Neural cell (in vitro differentiated cells): ENCODE results near the gene FER1L5. TPM values are rescaled to one million over a fixed set of nuclear protein-coding genes. Genes with fewer than 3 reads are reported as not detected.

Experiments
- H2AFZ ChIP-seq: fragments of 200-600, 300-800 bp; sonication (generic), shearing (Covaris generic); 2 replicates; pipeline ENCODE4 v1.6.0; 2014; ENCODE audit warnings: low read depth, mild to moderate bottlenecking, antibody characterized with exemption, low read length, moderate library complexity
- H3F3A ChIP-seq: fragments of 200-600 bp; shearing (Covaris generic); 2 replicates; pipeline ENCODE4 v1.6.1; 2016; ENCODE audit warnings: mild to moderate bottlenecking, moderate library complexity, mixed read lengths, antibody characterized with exemption, low read length; ENCODE audit not compliant: insufficient read depth, poor library complexity, severe bottlenecking
- H3K27ac ChIP-seq: fragments of 200-600, 300-800 bp; sonication (generic), shearing (Covaris generic); 2 replicates; pipeline ENCODE4 v1.5.1; 2014; ENCODE audit warnings: mild to moderate bottlenecking, low read length, moderate library complexity
- H3K27me3 ChIP-seq: fragments of 300-800, 200-600 bp; sonication (generic), shearing (Covaris generic); 2 replicates; pipeline ENCODE4 v1.6.0; 2014; ENCODE audit warnings: mild to moderate bottlenecking, low read depth, low read length, moderate library complexity; ENCODE audit not compliant: insufficient read depth
- H3K36me3 ChIP-seq: fragments of 300-800, 200-600 bp; sonication (generic), shearing (Covaris generic); 2 replicates; pipeline ENCODE4 v1.5.1; 2014; ENCODE audit warnings: mild to moderate bottlenecking, antibody characterized with exemption, low read length, moderate library complexity; ENCODE audit not compliant: insufficient read depth
- H3K4me2 ChIP-seq: fragments of 300-800, 200-600 bp; sonication (generic), shearing (Covaris generic); 2 replicates; pipeline ENCODE4 v1.6.0; 2014; ENCODE audit warnings: mild to moderate bottlenecking, low read length
- H3K4me3 ChIP-seq: fragments of 300-800, 200-600 bp; sonication (generic), shearing (Covaris generic); 2 replicates; pipeline ENCODE4 v1.5.1; 2014; ENCODE audit warnings: mild to moderate bottlenecking, low read length, moderate library complexity
- H3K79me2 ChIP-seq: fragments of 200-600 bp; shearing (Covaris generic); replicated peaks from 2 replicates; pipeline ENCODE4 v1.6.0; 2014; ENCODE audit warnings: mild to moderate bottlenecking, low read length, moderate library complexity; ENCODE audit not compliant: insufficient read depth
- H3K9ac ChIP-seq: fragments of 300-800, 200-600 bp; sonication (generic), shearing (Covaris generic); 2 replicates; pipeline ENCODE4 v1.6.1; 2016; ENCODE audit warnings: mild to moderate bottlenecking, low read length, mixed read lengths
- H3K9me2 ChIP-seq: fragments of 200-600 bp; shearing (Covaris generic); 2 replicates; pipeline ENCODE4 v1.6.1; 2016; ENCODE audit warnings: mild to moderate bottlenecking, low read length, mixed read lengths; ENCODE audit not compliant: insufficient read depth
- H3K9me3 ChIP-seq: fragments of 200-600, 300-800 bp; sonication (generic), shearing (Covaris generic); 2 replicates; pipeline ENCODE4 v1.6.1; 2016; ENCODE audit warnings: mild to moderate bottlenecking, mixed run types, low read length, moderate library complexity, mixed read lengths
- H4K20me1 ChIP-seq: fragments of 200-600 bp; shearing (Covaris generic); 2 replicates; pipeline ENCODE4 v1.6.1; 2016; ENCODE audit warnings: mild to moderate bottlenecking, mixed run types; ENCODE audit not compliant: insufficient read depth
- EP300 ChIP-seq: fragments of 450-650 bp; conservative IDR thresholded peaks from 2 replicates; pipeline ENCODE4 v1.6.1; 2014; ENCODE audit warnings: antibody characterized with exemption, mild to moderate bottlenecking, moderate library complexity; ENCODE audit not compliant: poor library complexity, severe bottlenecking
- EZH2 ChIP-seq: fragments of 200-600, 300-800 bp; shearing (Covaris generic), sonication (generic); IDR thresholded peaks from 2 replicates; pipeline ENCODE4 v1.6.1; 2014; ENCODE audit warnings: antibody characterized with exemption, low read length, borderline replicate concordance, mild to moderate bottlenecking; ENCODE audit not compliant: insufficient read depth, poor library complexity, severe bottlenecking
- MXI1 ChIP-seq: fragments of 450-650 bp; conservative IDR thresholded peaks from 2 replicates; pipeline ENCODE4 v1.6.1; 2014; ENCODE audit warnings: antibody characterized with exemption, mild to moderate bottlenecking; ENCODE audit not compliant: poor library complexity, severe bottlenecking
- POLR2AphosphoS5 ChIP-seq: IDR thresholded peaks from 2 replicates; pipeline ENCODE4 v1.6.1; 2012
- RAD21 ChIP-seq: fragments of 450-650 bp; conservative IDR thresholded peaks from 2 replicates; pipeline ENCODE4 v1.6.1; 2014; ENCODE audit warnings: antibody characterized with exemption, mild to moderate bottlenecking, moderate library complexity
- SMC3 ChIP-seq: fragments of 450-650 bp; conservative IDR thresholded peaks from 2 replicates; pipeline ENCODE4 v1.6.1; 2014; ENCODE audit warnings: antibody characterized with exemption, mild to moderate bottlenecking, moderate library complexity; ENCODE audit not compliant: poor library complexity
- TAF1 ChIP-seq: IDR thresholded peaks from 2 replicates; pipeline ENCODE4 v1.6.1; 2012; ENCODE audit warnings: low read depth
- polyA plus RNA-seq: library from polyadenylated mRNA; depleted of rRNA; stranded (reverse); fragments of >200 nt; gene quantifications from 2 replicates; pipeline ENCODE4 v1.2.3, GENCODE V29; 2014
- TF ChIP-seq, protein P1 (sequence below): IDR thresholded peaks from 2 replicates; pipeline ENCODE4 v1.6.1; 2012; ENCODE audit warnings: borderline replicate concordance
- TF ChIP-seq, protein P2 (sequence below): fragments of 450-650 bp; IDR thresholded peaks from 2 replicates; pipeline ENCODE4 v1.5.1; 2014; ENCODE audit warnings: antibody characterized with exemption, mild to moderate bottlenecking, moderate library complexity; ENCODE audit not compliant: poor library complexity, severe bottlenecking

FER1L5 gene
- polyA plus RNA-seq, 1 donor from 2014 or later: 0.28 TPM

DNA sequence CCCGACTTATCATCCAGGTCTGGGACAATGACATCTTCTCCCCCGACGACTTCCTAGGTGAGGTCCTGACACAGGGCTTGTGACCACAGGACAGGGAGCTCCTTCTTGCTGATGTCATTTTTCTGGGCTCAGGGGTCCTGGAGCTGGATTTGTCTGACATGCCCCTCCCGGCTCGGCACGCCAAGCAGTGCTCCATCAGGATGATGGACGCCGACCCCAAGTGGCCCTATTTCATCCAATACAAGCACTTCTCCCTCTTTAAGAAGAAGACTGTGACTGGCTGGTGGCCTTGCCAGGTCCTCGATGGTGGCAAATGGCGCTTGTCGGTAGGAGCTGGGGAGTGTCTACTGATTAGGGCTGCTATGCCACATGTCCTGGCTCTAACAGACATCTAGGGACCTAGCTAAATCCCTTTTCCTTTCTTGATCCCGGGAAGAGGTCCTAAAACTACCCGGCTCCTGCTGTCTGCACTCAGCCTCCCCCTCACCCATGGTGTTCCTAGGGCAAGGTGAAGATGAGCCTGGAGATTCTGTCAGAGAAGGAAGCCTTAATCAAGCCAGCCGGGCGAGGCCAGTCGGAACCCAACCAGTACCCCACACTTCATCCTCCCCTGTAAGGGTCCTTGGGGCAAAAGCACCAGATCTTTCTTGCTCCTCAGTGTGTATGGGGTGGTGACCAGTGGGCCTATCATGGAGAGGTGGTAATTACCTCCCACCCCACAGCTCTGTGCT lies 60.6 kb downstream of the FER1L5 start:
- Histone ChIP-seq H3K4me2 (no peak overlapping the region), H3K36me3 (peaks cover 9% of the 10 kb centered on the region), H3K27me3 (no peaks in the 10 kb centered on the region), H3F3A (no peaks in the 10 kb centered on the region), H2AFZ (no peak overlapping the region), H3K9me3 (no peaks in the 10 kb centered on the region), H4K20me1 (no peaks in the 10 kb centered on the region), H3K9ac (no peak overlapping the region), H3K79me2 (no peaks in the 10 kb centered on the region), H3K27ac (no peak overlapping the region), H3K4me3 (no peak overlapping the region), H3K9me2 (no peaks in the 10 kb centered on the region)
- TF ChIP-seq SMC3 (no peak), POLR2AphosphoS5 (no peak), MXI1 (no peak), RAD21 (no peak), TAF1 (no peak), EP300 (no peak), EZH2 (no peak)
- TF ChIP-seq, protein P1, sequence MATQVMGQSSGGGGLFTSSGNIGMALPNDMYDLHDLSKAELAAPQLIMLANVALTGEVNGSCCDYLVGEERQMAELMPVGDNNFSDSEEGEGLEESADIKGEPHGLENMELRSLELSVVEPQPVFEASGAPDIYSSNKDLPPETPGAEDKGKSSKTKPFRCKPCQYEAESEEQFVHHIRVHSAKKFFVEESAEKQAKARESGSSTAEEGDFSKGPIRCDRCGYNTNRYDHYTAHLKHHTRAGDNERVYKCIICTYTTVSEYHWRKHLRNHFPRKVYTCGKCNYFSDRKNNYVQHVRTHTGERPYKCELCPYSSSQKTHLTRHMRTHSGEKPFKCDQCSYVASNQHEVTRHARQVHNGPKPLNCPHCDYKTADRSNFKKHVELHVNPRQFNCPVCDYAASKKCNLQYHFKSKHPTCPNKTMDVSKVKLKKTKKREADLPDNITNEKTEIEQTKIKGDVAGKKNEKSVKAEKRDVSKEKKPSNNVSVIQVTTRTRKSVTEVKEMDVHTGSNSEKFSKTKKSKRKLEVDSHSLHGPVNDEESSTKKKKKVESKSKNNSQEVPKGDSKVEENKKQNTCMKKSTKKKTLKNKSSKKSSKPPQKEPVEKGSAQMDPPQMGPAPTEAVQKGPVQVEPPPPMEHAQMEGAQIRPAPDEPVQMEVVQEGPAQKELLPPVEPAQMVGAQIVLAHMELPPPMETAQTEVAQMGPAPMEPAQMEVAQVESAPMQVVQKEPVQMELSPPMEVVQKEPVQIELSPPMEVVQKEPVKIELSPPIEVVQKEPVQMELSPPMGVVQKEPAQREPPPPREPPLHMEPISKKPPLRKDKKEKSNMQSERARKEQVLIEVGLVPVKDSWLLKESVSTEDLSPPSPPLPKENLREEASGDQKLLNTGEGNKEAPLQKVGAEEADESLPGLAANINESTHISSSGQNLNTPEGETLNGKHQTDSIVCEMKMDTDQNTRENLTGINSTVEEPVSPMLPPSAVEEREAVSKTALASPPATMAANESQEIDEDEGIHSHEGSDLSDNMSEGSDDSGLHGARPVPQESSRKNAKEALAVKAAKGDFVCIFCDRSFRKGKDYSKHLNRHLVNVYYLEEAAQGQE: no peak
- TF ChIP-seq, protein P2, sequence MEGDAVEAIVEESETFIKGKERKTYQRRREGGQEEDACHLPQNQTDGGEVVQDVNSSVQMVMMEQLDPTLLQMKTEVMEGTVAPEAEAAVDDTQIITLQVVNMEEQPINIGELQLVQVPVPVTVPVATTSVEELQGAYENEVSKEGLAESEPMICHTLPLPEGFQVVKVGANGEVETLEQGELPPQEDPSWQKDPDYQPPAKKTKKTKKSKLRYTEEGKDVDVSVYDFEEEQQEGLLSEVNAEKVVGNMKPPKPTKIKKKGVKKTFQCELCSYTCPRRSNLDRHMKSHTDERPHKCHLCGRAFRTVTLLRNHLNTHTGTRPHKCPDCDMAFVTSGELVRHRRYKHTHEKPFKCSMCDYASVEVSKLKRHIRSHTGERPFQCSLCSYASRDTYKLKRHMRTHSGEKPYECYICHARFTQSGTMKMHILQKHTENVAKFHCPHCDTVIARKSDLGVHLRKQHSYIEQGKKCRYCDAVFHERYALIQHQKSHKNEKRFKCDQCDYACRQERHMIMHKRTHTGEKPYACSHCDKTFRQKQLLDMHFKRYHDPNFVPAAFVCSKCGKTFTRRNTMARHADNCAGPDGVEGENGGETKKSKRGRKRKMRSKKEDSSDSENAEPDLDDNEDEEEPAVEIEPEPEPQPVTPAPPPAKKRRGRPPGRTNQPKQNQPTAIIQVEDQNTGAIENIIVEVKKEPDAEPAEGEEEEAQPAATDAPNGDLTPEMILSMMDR: no peak

DNA sequence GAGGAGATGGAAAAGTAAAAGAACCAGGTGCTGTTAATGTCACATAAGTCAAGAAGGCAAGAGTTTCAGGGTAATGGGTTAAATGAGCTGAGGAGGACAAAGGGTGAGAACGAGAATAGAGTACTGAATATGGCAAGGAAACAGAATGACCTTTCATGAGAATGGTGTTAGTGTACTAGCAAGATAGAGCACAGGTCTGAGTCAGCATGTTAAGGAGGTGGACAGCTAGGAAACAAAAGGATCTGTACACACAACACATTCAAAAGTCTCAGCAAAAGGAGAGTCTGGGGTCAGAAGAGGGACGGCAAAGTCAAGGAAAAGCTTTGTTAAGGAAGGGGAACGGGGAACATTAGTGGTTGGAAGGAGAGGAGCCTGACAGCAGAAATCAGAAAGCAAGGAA lies 68.4 kb downstream of the FER1L5 start:
- H2AFZ ChIP-seq: no peak overlapping the region
- H4K20me1 ChIP-seq: no peaks in the 10 kb centered on the region
- H3K79me2 ChIP-seq: no peaks in the 10 kb centered on the region
- H3K27me3 ChIP-seq: no peaks in the 10 kb centered on the region
- H3K27ac ChIP-seq: no peak overlapping the region
- no peak overlapping the region for H3K4me2 ChIP-seq
- H3K9ac ChIP-seq: no peak overlapping the region
- peaks cover 26% of the 10 kb centered on the region for H3K36me3 ChIP-seq
- H3K9me2 ChIP-seq: no peaks in the 10 kb centered on the region
- TF ChIP-seq EP300 (no peak), RAD21 (no peak), MXI1 (no peak), TAF1 (no peak), SMC3 (no peak), EZH2 (no peak), POLR2AphosphoS5 (no peak)
- TF ChIP-seq, protein P1: no peak
- TF ChIP-seq, protein P2: no peak
- H3K4me3 ChIP-seq: no peak overlapping the region
- no peaks in the 10 kb centered on the region for H3F3A ChIP-seq
- H3K9me3 ChIP-seq: peaks cover 3% of the 10 kb centered on the region
